ENCODE results near the gene EFCAB6. TPM values are rescaled to one million over a fixed set of nuclear protein-coding genes. Genes with fewer than 3 reads are reported as not detected.

Gene EFCAB6
- polyA plus RNA-seq, 3 donors, result 0.76 to 0.98 TPM; not detected in 1

- 83 to 93% (median 92%) methylated on average over 15 to 16 of the region's 16 CpGs for WGBS, 3 donors
- no peak overlapping the region for H3K27ac ChIP-seq (ENCODE audit: low read depth, low read length)
Measured at GRCh38 chr22:43497956-43498855, 313.9 kb downstream of the EFCAB6 start.

GRCh38 chr22:43493297-43493696 lies 318.8 kb downstream of the EFCAB6 start:
- WGBS, 3 donors, result 78 to 96% (median 89%) methylated on average over 5 of the region's 5 CpGs
- no peak overlapping the region for H3K27ac ChIP-seq (ENCODE audit: low read depth, low read length)

GRCh38 chr22:43491737-43492136 lies 320.4 kb downstream of the EFCAB6 start:
- WGBS, 3 donors, result 90 to 100% (median 94%) methylated on average over 1 of the region's 1 CpG
- H3K27ac ChIP-seq (ENCODE audit: low read depth, low read length), result no peak overlapping the region

GRCh38 chr22:43491177-43491576 lies 320.9 kb downstream of the EFCAB6 start:
- H3K27ac ChIP-seq (ENCODE audit: low read depth, low read length), result no peak overlapping the region
- 54 to 64% (median 62%) methylated on average over 3 of the region's 3 CpGs for WGBS, 3 donors

- 57 to 89% (median 87%) methylated on average over 7 of the region's 7 CpGs for WGBS, 3 donors
- no peak overlapping the region for H3K27ac ChIP-seq (ENCODE audit: low read depth, low read length)
Measured at GRCh38 chr22:43490311-43490710, 321.8 kb downstream of the EFCAB6 start.

GRCh38 chr22:43488937-43489336 lies 323.2 kb downstream of the EFCAB6 start:
- no peak overlapping the region for H3K27ac ChIP-seq (ENCODE audit: low read depth, low read length)
- 67 to 75% (median 74%) methylated on average over 10 of the region's 10 CpGs for WGBS, 3 donors

GRCh38 chr22:43488031-43488866 lies 323.9 kb downstream of the EFCAB6 start:
- no peak overlapping the region for H3K27ac ChIP-seq (ENCODE audit: low read depth, low read length)
- WGBS, 3 donors, result 40 to 56% (median 48%) methylated on average over 25 to 26 of the region's 26 CpGs

- no peak overlapping the region for H3K27ac ChIP-seq (ENCODE audit: low read depth, low read length)
- 66 to 69% (median 68%) methylated on average over 18 to 19 of the region's 19 CpGs for WGBS, 3 donors
Measured at GRCh38 chr22:43487311-43488030, 324.6 kb downstream of the EFCAB6 start.

GRCh38 chr22:43485502-43486089 lies 326.5 kb downstream of the EFCAB6 start:
- H3K27ac ChIP-seq (ENCODE audit: low read depth, low read length), result no peak overlapping the region
- 34 to 72% (median 71%) methylated on average over 20 of the region's 20 CpGs for WGBS, 3 donors

GRCh38 chr22:43484227-43484626 lies 327.9 kb downstream of the EFCAB6 start:
- WGBS, 3 donors, result 71 to 89% (median 89%) methylated on average over 8 of the region's 8 CpGs
- no peak overlapping the region for H3K27ac ChIP-seq (ENCODE audit: low read depth, low read length)

- 81 to 85% (median 84%) methylated on average over 7 of the region's 7 CpGs for WGBS, 3 donors
- no peak overlapping the region for H3K27ac ChIP-seq (ENCODE audit: low read depth, low read length)
Measured at GRCh38 chr22:43483669-43484068, 328.4 kb downstream of the EFCAB6 start.

GRCh38 chr22:43483266-43483665 lies 328.8 kb downstream of the EFCAB6 start:
- WGBS, 3 donors, result 71 to 80% (median 79%) methylated on average over 13 of the region's 13 CpGs
- no peak overlapping the region for H3K27ac ChIP-seq (ENCODE audit: low read depth, low read length)

GRCh38 chr22:43482318-43482625 lies 329.8 kb downstream of the EFCAB6 start:
- 35 to 67% (median 47%) methylated on average over 8 of the region's 8 CpGs for WGBS, 3 donors
- H3K27ac ChIP-seq (ENCODE audit: low read depth, low read length), result no peak overlapping the region

- WGBS, 3 donors, result 30 to 33% (median 31%) methylated on average over 18 of the region's 18 CpGs
Measured at GRCh38 chr22:43481568-43482317, 330.4 kb downstream of the EFCAB6 start.

GRCh38 chr22:43479962-43480361 lies 332.1 kb downstream of the EFCAB6 start:
- no peak overlapping the region for H3K27ac ChIP-seq (ENCODE audit: low read depth, low read length)
- WGBS, 3 donors, result 64 to 72% (median 67%) methylated on average over 7 of the region's 7 CpGs

More at GRCh38 chr22:43481568-43482317, 330.4 kb downstream of the EFCAB6 start:
- no peak overlapping the region for H3K27ac ChIP-seq (ENCODE audit: low read depth, low read length)

GRCh38 chr22:43479301-43479950 lies 332.7 kb downstream of the EFCAB6 start:
- 72 to 76% (median 73%) methylated on average over 6 to 7 of the region's 7 CpGs for WGBS, 3 donors
- no peak overlapping the region for H3K27ac ChIP-seq (ENCODE audit: low read depth, low read length)

Measured in adipose tissue (tissue), 3 donors.